GM08714 (cell line): ENCODE results near the gene ASTN2.
"Not testable (repeated sequence)": the region's sequence is repeated elsewhere in the genome, so short reads cannot be mapped to it uniquely, and the experiment has no call there.

Experiments used
- H3K4me3 ChIP-seq: fragments of 200-500 bp; sonication (Bioruptor generic); 2 replicates; pipeline ENCODE4 v1.5.1; 2014; ENCODE audit warnings: mild to moderate bottlenecking, low read length, inconsistent platforms
- ZNF274 ChIP-seq: IDR thresholded peaks from 2 replicates; pipeline ENCODE4 v1.6.1; 2012; ENCODE audit warnings: mild to moderate bottlenecking, low read depth, low read length

The ASTN2 gene

DNA sequence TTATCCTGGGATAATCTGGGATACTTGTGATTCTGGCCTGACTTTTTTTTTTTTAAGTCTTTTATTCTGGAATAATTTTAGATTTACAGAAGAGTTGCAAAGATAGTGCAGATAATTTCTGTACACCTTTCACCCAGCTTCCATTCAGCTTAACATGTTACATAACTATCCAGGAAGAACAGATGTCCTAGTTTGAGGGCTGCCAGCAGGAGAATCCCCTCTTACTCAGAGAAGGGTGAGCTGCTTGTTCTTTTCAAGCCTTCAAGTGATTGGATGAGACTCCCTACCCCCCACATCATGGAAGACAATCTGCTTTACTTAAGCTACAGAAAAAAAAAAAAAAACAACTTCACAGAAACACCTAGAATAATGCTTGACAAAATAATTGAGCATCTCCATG lies 473.6 kb downstream of the ASTN2 start:
- no peak for TF ChIP-seq ZNF274
- no peak overlapping the region for H3K4me3 ChIP-seq

DNA sequence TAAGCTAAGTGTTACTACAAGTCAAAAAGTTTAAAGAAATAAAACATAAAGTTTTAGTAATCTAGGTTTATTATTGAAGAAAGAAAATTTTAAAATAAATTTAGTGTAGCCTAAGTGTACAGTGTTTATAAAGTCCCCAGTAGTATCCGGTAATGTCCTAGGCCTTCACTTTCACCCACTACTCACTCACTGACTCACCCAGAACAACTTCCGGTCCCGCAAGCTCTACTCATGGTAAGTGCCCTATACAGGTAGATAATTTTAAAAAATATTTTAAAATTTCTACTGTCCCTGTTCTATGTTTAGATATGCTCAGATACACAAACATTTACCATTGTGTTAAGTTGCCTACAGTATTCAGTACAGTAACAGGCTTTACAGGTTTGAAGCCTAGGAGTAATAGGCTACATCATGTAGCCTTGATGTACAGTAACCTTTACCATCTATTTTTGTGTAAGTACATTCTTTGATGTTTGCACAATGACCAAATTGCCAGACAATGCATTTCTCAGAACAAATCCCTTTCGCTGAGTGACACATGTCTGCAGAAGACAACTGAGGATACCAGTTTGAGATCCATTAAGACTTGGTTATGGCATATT lies 474.1 kb downstream of the ASTN2 start:
- TF ChIP-seq ZNF274, result no peak
- no peak overlapping the region for H3K4me3 ChIP-seq

DNA sequence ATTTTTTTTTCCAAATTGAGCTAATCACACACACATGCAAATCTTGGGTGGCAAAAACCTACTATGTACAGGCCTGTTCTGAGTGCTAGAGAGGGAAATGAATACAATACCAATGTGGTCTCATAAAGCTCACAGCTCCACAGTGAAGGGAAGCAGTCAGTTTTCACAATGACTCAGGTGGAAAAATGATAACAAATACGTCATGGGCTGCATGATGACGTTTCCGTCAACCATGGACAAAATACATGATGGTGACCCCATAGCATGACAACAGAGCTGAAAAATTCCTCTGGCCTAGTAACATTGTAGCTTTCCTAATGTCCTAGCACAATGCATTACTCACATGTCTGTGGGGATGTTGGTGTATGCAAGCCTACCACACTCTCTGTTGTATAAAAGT lies 475.2 kb downstream of the ASTN2 start:
- no peak for TF ChIP-seq ZNF274
- no peak overlapping the region for H3K4me3 ChIP-seq

DNA sequence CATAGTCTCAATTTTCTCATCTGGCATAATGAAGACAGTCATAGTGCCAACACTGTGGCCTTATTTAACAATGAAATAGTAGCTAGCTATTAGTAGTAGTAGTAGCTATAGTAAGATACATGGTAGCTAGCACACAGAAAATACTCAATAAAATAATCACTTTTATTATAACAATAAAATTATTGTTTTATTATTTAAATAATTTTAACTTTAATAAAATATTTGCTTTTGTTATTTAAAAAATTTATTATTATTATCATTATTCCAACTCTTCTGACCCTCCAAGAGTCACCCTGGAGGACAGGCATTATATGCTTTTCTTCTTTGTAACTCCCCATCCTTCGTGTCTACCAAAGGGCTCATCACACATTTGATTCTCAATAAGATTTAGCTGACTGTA lies 475.7 kb downstream of the ASTN2 start:
- no peak for TF ChIP-seq ZNF274

DNA sequence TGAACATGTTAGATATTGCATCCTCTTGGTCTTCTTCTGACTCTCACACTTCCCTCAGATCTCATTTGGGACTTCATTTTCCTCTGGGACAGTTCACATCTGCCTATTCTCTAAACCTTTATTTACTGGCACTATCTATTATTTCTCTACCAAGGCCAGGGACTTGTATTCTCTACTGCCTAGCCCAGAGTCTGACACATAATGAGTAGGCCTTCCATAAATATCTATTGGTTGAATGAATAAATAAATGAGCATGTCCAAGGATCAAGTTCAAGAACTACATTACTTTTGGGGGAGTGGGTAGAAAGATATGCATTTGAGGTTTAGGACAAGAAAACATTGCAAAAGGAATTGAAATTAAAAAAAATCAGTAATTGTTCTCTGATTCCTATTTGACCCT lies 477.5 kb downstream of the ASTN2 start:
- no peak overlapping the region for H3K4me3 ChIP-seq
- TF ChIP-seq ZNF274, result no peak

More for the DNA sequence above, 475.7 kb downstream of the ASTN2 start:
- H3K4me3 ChIP-seq, result no peak overlapping the region

DNA sequence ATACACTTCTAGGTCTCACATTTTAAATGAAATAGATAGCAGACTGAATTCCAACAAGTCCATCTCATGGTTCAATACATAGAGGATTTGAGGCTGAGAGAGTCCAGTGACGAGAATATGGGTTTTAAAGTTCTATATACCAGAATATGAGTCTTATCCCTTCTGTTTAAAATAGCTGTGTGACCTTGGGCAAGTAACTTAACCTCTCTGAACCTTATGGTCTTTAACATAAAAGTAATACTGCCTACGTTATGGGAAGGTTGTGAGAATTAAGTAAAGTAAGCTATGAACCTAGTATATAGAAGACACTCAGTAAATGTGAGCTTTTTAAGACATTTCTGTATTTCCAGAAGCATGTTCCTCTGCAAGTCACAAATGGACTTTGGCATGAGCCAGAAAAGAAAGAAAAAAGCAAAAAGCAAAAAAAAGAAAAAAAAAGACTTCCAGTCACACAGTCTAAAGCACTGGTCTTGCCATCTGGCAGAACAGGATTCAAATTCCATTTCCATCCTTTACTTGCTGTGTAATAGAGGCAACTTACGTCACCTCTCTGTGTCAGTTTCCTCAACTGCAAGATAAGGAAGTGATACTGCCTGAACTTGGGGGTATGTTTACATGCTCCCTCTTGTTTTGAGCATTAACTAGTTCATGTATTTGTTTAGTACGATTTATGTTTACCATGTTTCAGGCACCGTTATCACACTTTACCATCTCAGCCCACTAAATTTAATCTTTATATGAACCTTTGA lies 479.5 kb downstream of the ASTN2 start:
- TF ChIP-seq ZNF274, result no peak
- no peak overlapping the region for H3K4me3 ChIP-seq

DNA sequence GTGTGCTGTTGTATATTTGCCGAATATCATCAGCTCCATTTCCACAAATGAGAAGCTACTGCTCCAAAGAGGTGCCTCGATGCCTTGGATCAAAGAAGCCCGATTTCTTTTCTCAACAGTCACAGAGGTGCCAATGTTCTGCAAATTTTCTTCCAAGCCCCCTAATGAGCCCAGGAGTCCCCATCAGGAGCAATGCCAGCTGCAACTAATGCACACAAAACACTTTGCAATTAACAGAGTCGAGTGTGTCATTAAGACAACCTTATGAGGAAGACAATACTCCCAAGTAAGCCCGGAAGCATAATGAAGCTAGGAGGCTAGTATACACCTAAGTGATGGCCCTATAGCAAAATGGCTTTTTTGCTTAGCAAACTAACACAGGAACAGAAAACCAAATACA lies 480.7 kb downstream of the ASTN2 start:
- H3K4me3 ChIP-seq, result no peak overlapping the region
- TF ChIP-seq ZNF274, result no peak

DNA sequence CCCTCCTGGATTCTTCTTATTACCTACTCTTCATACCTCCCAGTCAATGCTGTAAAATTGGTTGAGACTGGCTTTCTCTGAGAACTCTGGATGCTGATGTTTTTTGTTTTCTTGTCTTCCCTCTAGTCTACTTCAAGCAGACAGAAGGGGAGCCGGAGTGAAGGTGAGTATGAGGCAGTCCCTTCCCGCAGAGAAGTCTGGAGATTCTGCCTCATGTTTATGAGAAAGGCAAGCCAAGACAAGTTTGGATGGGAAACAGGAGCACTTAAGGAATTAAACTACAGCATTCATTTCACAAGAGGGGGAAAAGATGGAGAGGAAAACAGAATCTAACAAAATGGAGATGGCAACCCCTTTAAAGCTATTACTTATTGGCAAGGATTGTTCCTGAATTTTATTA lies 481.6 kb downstream of the ASTN2 start:
- no peak overlapping the region for H3K4me3 ChIP-seq
- no peak for TF ChIP-seq ZNF274

DNA sequence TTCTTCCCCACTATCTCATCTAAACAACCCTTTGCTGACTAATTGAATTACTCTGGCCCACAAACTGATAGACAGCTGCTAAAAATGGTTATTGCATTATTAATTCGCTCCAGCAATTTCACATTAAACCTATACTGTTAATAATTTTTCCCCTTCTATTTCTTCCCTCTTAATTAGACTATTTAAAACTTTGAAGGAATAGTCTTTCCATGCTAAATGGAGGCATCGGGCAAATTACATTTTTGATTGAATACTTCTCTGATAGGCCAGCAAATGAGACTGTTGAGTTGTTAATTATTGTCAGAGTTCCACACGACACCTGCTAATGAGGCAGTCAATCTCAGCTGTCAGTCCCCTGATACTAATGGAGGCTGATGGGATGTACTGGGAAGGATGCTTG lies 485.2 kb downstream of the ASTN2 start:
- TF ChIP-seq ZNF274, result no peak
- H3K4me3 ChIP-seq, result no peak overlapping the region

DNA sequence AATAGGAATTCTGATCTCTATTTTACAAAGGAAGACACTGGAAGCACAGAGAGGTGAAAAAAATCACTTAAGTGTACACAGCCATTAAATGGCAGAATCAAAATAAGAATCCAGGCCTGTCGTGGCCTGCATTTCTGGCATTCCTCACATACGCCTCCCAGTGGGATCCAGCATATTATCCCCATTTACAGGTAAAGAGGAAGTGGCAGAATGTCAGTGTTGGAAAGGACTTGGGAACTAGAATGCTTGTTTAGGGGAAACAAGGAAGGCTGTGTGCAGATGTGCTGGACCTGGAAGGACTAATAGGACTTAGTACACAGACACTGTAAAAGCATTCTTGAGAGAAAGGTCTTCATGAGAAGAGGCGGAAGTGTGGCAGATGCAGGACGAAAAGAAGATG lies 486.0 kb downstream of the ASTN2 start:
- H3K4me3 ChIP-seq, result no peak overlapping the region
- TF ChIP-seq ZNF274, result no peak

DNA sequence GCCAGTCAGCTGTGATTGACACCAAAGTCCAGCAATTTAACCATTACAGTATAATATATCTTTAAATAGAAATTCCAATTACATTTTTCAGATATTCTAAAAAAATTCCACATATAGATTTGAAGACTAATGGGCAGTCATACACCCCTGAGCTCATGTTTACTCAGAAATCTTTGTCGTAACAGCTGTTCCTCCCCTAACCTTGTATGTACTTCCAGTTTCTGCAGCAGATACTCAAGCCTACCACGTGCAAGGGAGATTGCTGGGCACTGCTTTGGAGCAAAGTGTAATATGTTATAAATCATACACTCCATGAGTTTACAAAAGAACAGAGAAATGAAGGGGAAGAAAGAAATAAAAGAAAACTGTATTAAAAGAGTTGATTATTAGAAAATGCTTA lies 486.6 kb downstream of the ASTN2 start:
- TF ChIP-seq ZNF274, result no peak
- no peak overlapping the region for H3K4me3 ChIP-seq

DNA sequence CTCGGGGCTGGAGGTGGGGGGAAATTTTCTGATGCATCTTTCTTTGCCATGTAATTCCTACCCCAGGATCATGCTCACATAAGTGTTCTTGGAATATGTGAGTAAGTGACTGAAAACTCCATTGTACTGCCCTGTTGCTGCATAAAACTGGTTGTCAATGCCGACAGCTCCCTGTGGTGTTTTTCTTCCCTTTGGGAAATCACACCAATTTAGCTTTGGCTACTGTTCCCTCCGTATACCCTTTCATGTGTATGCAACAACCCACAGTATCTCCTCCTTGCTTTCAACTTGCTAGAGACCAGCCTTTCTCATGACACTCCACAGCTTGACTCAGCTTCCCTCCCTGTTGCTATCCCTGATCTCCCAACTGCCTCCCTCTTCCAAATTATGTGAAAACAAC lies 487.1 kb downstream of the ASTN2 start:
- no peak for TF ChIP-seq ZNF274
- no peak overlapping the region for H3K4me3 ChIP-seq

DNA sequence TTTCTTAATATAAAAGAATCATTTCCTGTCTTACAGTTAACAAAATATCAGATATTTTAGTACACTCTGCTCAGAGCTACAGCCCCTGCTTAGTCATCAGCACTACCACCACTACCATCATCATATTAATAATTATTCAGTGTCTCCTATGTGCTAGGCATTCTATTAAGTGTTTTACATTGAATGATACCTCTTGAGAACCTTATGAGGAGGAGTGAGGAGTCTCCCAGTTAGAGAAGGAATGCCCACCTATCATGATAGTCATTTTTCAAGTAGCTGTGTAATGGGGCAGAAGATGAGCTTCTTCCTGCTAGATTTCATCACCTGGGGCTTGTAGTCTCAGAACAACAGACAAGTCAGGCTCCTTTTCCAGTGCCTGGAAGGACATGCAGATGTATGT lies 489.7 kb downstream of the ASTN2 start:
- no peak for TF ChIP-seq ZNF274
- no peak overlapping the region for H3K4me3 ChIP-seq

DNA sequence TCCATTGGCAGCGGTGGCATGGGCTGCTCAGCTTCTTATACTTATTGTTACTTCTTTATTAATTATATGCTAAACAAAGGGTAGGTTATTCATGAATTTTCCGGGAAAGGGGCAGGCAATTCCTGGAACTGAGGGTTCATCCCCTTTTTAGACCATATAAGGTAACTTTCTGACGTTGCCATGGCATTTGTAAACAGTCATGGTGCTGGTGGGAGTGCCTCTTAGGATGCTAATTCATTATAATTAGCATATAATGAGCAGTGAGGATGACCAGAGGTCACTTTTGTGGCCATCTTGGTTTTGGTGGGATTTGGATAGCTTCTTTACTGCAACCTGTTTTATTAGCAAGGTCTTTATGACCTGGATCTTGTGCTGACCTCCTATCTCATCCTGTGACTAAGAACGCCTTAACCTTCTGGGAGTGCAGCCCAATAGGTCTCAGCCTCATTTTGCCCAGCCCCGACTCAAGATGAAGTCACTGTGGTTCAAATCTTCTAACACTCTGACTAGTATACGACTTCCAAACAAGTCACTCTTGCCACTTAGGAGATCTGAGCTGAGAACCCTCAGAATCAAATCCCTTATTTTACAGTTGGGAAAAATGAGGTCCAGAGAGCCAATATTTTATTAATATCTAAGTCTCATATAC lies 490.3 kb downstream of the ASTN2 start:
- no peak overlapping the region for H3K4me3 ChIP-seq
- TF ChIP-seq ZNF274, result no peak

DNA sequence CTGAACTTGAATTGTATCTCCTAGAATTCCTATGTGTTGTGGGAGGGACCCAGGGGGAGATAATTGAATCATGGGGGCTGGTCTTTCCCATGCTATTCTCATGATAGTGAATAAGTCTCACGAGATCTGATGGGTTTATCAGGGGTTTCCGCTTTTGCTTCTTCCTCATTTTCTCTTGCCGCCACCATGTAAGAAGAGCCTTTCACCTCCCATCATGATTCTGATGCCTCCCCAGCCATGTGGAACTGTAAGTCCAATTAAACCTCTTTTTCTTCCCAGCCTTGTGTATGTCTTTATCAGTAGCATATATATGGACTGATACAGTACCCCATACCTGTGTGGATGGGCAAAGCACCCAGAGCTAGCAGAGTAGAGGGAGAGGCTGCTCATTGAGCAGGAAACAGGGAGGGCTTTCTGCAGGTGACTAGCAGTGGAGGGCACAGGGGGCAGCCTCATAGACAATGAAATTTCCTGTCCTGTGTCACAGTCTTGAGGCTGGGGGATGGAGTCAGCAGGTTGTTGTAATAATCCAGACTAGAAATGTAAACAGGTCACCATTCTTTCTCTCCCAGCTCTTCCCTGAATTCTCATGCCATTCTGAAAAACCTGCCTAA lies 496.9 kb downstream of the ASTN2 start:
- H3K4me3 ChIP-seq, result not testable (repeated sequence)
